ENCODE measurements around the gene FOXJ1.

The FOXJ1 gene

GRCh38 chr17:76147211-76148014 is 6.4 kb upstream of the FOXJ1 start:
- no peaks in the 10 kb centered on the region for H3K9me3 ChIP-seq (ENCODE audit: insufficient read depth, low read length)
- H3K4me1 ChIP-seq (ENCODE audit: low read length) = peaks cover 37% of the 10 kb centered on the region
- no peak overlapping the region for H3K9ac ChIP-seq (ENCODE audit: low read length)
- TF ChIP-seq CTCF (IDR thresholded peaks at IDR 0.05; ENCODE audit: low read depth, low read length) (peak; percentile 48), EZH2phosphoT487 (IDR thresholded peaks at IDR 0.05; ENCODE audit: low read depth) (no peak)
- H4K20me1 ChIP-seq (ENCODE audit: insufficient read depth, low read length) = no peaks in the 10 kb centered on the region
- no peaks in the 10 kb centered on the region for H3K27me3 ChIP-seq (ENCODE audit: low read depth, low read length)
- no peak overlapping the region for H2AFZ ChIP-seq (ENCODE audit: low read depth, low read length)
- no peaks in the 10 kb centered on the region for H3K79me2 ChIP-seq (ENCODE audit: low read length)
- H3K4me3 ChIP-seq (ENCODE audit: low read length) = no peak overlapping the region
- H3K36me3 ChIP-seq (replicated peaks; ENCODE audit: low read depth, low read length) = no peaks in the 10 kb centered on the region
- H3K27ac ChIP-seq (ENCODE audit: low read length) = no peak overlapping the region
- H3K4me2 ChIP-seq (ENCODE audit: low read length) = no peak overlapping the region

- 0 out of 2 replicates have a peak overlapping the region, but pooled peaks have one; percentile 25 for H3K27ac ChIP-seq (ENCODE audit: low read length)
- H3K4me1 ChIP-seq (ENCODE audit: low read length) = peaks cover 35% of the 10 kb centered on the region
- H3K4me3 ChIP-seq (ENCODE audit: low read length) = peak overlapping the region; percentile 57
- no peaks in the 10 kb centered on the region for H3K36me3 ChIP-seq (replicated peaks; ENCODE audit: low read depth, low read length)
- H4K20me1 ChIP-seq (ENCODE audit: insufficient read depth, low read length) = no peaks in the 10 kb centered on the region
- H2AFZ ChIP-seq (ENCODE audit: low read depth, low read length) = peak overlapping the region; percentile 100
- H3K4me2 ChIP-seq (ENCODE audit: low read length) = peak overlapping the region; percentile 80
- H3K9me3 ChIP-seq (ENCODE audit: insufficient read depth, low read length) = no peaks in the 10 kb centered on the region
- peak overlapping the region; percentile 49 for H3K9ac ChIP-seq (ENCODE audit: low read length)
- no peak for TF ChIP-seq EZH2phosphoT487 (IDR thresholded peaks at IDR 0.05; ENCODE audit: low read depth)
- TF ChIP-seq CTCF (IDR thresholded peaks at IDR 0.05; ENCODE audit: low read depth, low read length) = no peak
- no peaks in the 10 kb centered on the region for H3K27me3 ChIP-seq (ENCODE audit: low read depth, low read length)
- no peaks in the 10 kb centered on the region for H3K79me2 ChIP-seq (ENCODE audit: low read length)
Observed at GRCh38 chr17:76146053-76146851, 5.2 kb upstream of the FOXJ1 start.

DNA sequence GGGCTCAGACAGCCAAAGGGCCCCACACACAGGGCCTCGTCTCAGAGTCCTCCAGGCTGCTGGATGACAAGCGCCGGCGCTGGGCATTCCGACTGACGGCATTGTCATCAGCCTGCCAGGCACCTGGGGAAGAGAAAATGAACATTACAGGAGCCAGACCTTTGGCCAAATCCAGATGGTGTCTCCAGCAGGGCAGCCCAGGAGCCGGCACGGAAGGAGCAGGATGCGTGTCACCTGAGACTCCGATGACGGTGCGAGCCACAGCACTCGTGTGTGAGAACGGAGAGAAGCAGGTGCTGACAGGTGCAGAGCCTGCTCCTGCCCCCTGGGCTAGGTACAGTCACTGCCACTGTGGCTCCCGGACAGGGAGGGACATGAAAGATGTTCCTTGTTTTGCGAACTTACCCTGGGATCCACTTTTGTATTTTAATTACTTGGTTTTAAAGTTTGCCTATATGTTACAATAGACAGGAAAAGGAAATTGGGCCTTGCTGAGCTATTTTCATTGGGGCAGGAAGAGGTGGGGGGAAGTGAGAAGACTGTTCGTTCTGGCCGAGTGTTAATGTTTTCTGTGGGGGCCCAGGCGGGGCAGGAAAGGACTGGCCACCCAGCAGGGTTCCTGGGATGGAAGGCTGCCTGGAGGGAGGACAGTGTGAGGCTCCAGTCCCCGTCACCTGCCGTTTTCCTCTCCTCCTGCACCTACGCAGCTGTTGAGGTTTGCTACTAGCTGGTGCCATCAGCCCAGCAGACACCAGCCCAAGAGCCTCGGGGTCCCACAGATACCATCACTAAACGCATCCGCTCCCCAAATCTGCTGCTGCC is 4.4 kb upstream of the FOXJ1 start:
- Histone ChIP-seq H3K4me1 (ENCODE audit: low read length) (peaks cover 27% of the 10 kb centered on the region), H3K4me3 (ENCODE audit: low read length) (peak overlapping the region; percentile 57), H3K9ac (ENCODE audit: low read length) (peak overlapping the region; percentile 49), H3K79me2 (ENCODE audit: low read length) (no peaks in the 10 kb centered on the region), H3K36me3 (replicated peaks; ENCODE audit: low read depth, low read length) (no peaks in the 10 kb centered on the region), H3K9me3 (ENCODE audit: insufficient read depth, low read length) (no peaks in the 10 kb centered on the region), H3K4me2 (ENCODE audit: low read length) (peak overlapping the region; percentile 80), H3K27ac (ENCODE audit: low read length) (peak overlapping the region; percentile 25; the same call in 1 of the 2 replicates), H3K27me3 (ENCODE audit: low read depth, low read length) (no peaks in the 10 kb centered on the region), H2AFZ (ENCODE audit: low read depth, low read length) (peak overlapping the region; percentile 100), H4K20me1 (ENCODE audit: insufficient read depth, low read length) (no peaks in the 10 kb centered on the region)
- TF ChIP-seq EZH2phosphoT487 (IDR thresholded peaks at IDR 0.05; ENCODE audit: low read depth) (no peak), CTCF (IDR thresholded peaks at IDR 0.05; ENCODE audit: low read depth, low read length) (no peak)
